Uterus (tissue), 4 donors: ENCODE measurements around the gene MKKS. TPM values are rescaled to one million over a fixed set of nuclear protein-coding genes. Genes with fewer than 3 reads are reported as not detected.

Experiments
- DNase-seq, 2 donors: peaks; one replicate each; pipeline ENCODE4 v3.0.0-alpha.2; 2019 to 2020
- H3K27ac ChIP-seq, 2 donors: fragments of 200-600 bp; sonication (generic); 1 replicate in 1 of 2; 2 replicates in 1 of 2; pipeline ENCODE4 v1.5.1; 2016 to 2018
- H3K27me3 ChIP-seq, 2 donors: fragments of 200-600 bp; sonication (generic); one replicate each; pipeline ENCODE4 v1.5.1; 2018 to 2019; ENCODE audit warnings: control low read depth in 1 of 2
- H3K36me3 ChIP-seq, 2 donors: fragments of 200-600 bp; sonication (generic); one replicate each; pipeline ENCODE4 v1.5.1; 2019; ENCODE audit warnings: control low read depth in 1 of 2
- H3K4me1 ChIP-seq, 2 donors: fragments of 200-600 bp; sonication (generic); one replicate each; pipeline ENCODE4 v1.5.1; 2018 to 2019; ENCODE audit warnings: control low read depth in 1 of 2
- H3K4me3 ChIP-seq, 2 donors: fragments of 200-600 bp; sonication (generic); 1 replicate in 1 of 2; 2 replicates in 1 of 2; pipeline ENCODE4 v1.5.1; 2018 to 2019; ENCODE audit warnings: mild to moderate bottlenecking in 1 of 2
- H3K9me3 ChIP-seq, 2 donors: fragments of 200-600 bp; sonication (generic); one replicate each; pipeline ENCODE4 v1.5.1; 2019; ENCODE audit warnings: control low read depth in 1 of 2
- CTCF ChIP-seq, 4 experiments: fragments of 200-600 bp in 2 of 4; fragments of 450-650 bp in 2 of 4; sonication (generic) in 2 of 4; IDR thresholded peaks; one replicate each; pipeline ENCODE4 v1.5.1; 2016 to 2019; ENCODE audit warnings: antibody characterized with exemption in 4 of 4, mild to moderate bottlenecking in 2 of 4, moderate library complexity in 1 of 4
- POLR2A ChIP-seq, 2 donors: fragments of 450-650 bp; IDR thresholded peaks; one replicate each; pipeline ENCODE4 v1.6.1; 2016; ENCODE audit warnings: antibody characterized with exemption in 2 of 2, mild to moderate bottlenecking in 1 of 2, moderate library complexity in 1 of 2
- intact Hi-C: fragments of 100-400 bp; cut with DNase I; formaldehyde crosslinking; loops from one replicate; pipeline ENCODE4 v1.15.1; 2023; ENCODE audit warnings: low total_unique reads
- total RNA-seq, 4 donors: library from RNA; depleted of rRNA in 3 of 4; stranded (reverse); fragments of >200 nt in 3 of 4; gene quantifications; one replicate each; pipeline versions ENCODE4 v1.1.0 to v1.2.4, GENCODE V29; 2014 to 2023
- donor health status: DM: yes; HTN: yes; CAD: no.

MKKS gene
- total RNA-seq, 4 donors from 2014 or later = 15.9 to 27.9 (median 20.3) TPM

GRCh38 chr20:10359621-10360040 is 74.4 kb downstream of the MKKS start:
- H3K4me3 ChIP-seq = no peak overlapping the region
- intact Hi-C loops = no loop called here
- no peaks in the 10 kb centered on the region for H3K9me3 ChIP-seq
- no peaks in the 10 kb centered on the region for H3K4me1 ChIP-seq
- DNase-seq = no peak
- TF ChIP-seq CTCF (IDR thresholded peaks at IDR 0.05) (no peak), POLR2A (IDR thresholded peaks at IDR 0.05) (no peak)
- H3K27ac ChIP-seq = no peak overlapping the region
- H3K36me3 ChIP-seq = no peaks in the 10 kb centered on the region
- no peaks in the 10 kb centered on the region for H3K27me3 ChIP-seq

DNA sequence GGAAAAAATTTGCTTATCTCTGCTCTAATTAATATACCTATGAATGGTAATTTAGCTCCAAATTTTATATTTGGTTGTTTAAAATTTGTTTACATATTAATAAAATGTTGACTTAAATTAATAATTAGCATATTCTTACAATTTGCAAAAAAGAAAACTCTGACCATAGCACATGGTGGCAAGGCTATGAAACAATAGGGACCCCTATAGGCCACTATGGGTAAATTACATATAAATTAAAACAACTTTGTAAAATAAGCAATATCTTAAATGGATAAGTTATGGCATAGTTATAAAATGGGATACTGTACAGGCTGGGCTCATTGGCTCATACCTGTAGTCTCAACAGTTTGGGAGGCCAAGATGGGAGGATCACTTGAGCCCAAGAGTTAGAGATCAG is 76.0 kb downstream of the MKKS start:
- no peaks in the 10 kb centered on the region for H3K4me1 ChIP-seq
- H3K4me3 ChIP-seq = no peak overlapping the region
- no peak for TF ChIP-seq CTCF (IDR thresholded peaks at IDR 0.05)
- TF ChIP-seq POLR2A (IDR thresholded peaks at IDR 0.05) = no peak
- DNase-seq = no peak
- no peaks in the 10 kb centered on the region for H3K27me3 ChIP-seq
- no peaks in the 10 kb centered on the region for H3K9me3 ChIP-seq
- H3K27ac ChIP-seq = no peak overlapping the region
- intact Hi-C loops = no loop called here
- H3K36me3 ChIP-seq = no peaks in the 10 kb centered on the region

- no peak overlapping the region for H3K4me3 ChIP-seq
- no peaks in the 10 kb centered on the region for H3K27me3 ChIP-seq
- no peaks in the 10 kb centered on the region for H3K9me3 ChIP-seq
- no peaks in the 10 kb centered on the region for H3K4me1 ChIP-seq
- H3K36me3 ChIP-seq = no peaks in the 10 kb centered on the region
- no peak overlapping the region for H3K27ac ChIP-seq
- TF ChIP-seq CTCF (IDR thresholded peaks at IDR 0.05) (no peak), POLR2A (IDR thresholded peaks at IDR 0.05) (no peak)
- no peak for DNase-seq
- intact Hi-C loops = no loop called here
These were observed 76.8 kb downstream of the MKKS start for GRCh38 chr20:10357061-10357708.

- intact Hi-C loops = no loop called here
- no peaks in the 10 kb centered on the region for H3K27me3 ChIP-seq
- no peak for TF ChIP-seq CTCF (IDR thresholded peaks at IDR 0.05)
- no peak for TF ChIP-seq POLR2A (IDR thresholded peaks at IDR 0.05)
- H3K4me3 ChIP-seq = no peak overlapping the region
- H3K36me3 ChIP-seq = no peaks in the 10 kb centered on the region
- no peak for DNase-seq
- H3K4me1 ChIP-seq = no peaks in the 10 kb centered on the region
- H3K9me3 ChIP-seq = no peaks in the 10 kb centered on the region
- no peak overlapping the region for H3K27ac ChIP-seq
These were observed 77.4 kb downstream of the MKKS start for GRCh38 chr20:10356628-10357027.

GRCh38 chr20:10352934-10353824 is 80.8 kb downstream of the MKKS start:
- TF ChIP-seq CTCF (IDR thresholded peaks at IDR 0.05) (no peak), POLR2A (IDR thresholded peaks at IDR 0.05) (no peak)
- Histone ChIP-seq H3K9me3 (no peaks in the 10 kb centered on the region), H3K4me1 (no peaks in the 10 kb centered on the region), H3K27ac (no peak overlapping the region), H3K4me3 (no peak overlapping the region), H3K36me3 (no peaks in the 10 kb centered on the region), H3K27me3 (no peaks in the 10 kb centered on the region)
- intact Hi-C loops = no loop called here
- DNase-seq = no peak
